NCI-H82 treated with DMSO at 0.1 percent for 48 hours (cell line): ENCODE measurements around the gene RANBP3L.
A peak's percentile ranks its signal among the peaks of the same experiment; 100 is the strongest.
"Not testable (repeated sequence)": the region's sequence is repeated elsewhere in the genome, so short reads cannot be mapped to it uniquely, and the experiment has no call there.

Source experiments
- DNase-seq: peaks from one replicate; lab custom pipeline; 2025; ENCODE audit not compliant: unreplicated experiment; lab: John Stamatoyannopoulos, UW

Gene RANBP3L

GRCh38 chr5:36214436-36214835 is 87.3 kb downstream of the RANBP3L start:
- no peak for DNase-seq

- no peak for DNase-seq
These were observed 92.0 kb downstream of the RANBP3L start for GRCh38 chr5:36209664-36210063.

- DNase-seq, result no peak
These were observed 92.9 kb downstream of the RANBP3L start for GRCh38 chr5:36208786-36209185.

GRCh38 chr5:36206913-36207312 is 94.8 kb downstream of the RANBP3L start:
- no peak for DNase-seq

GRCh38 chr5:36205329-36205728 is 96.4 kb downstream of the RANBP3L start:
- no peak for DNase-seq

- peak; percentile 3 for DNase-seq
These were observed 99.2 kb downstream of the RANBP3L start for GRCh38 chr5:36202521-36202961.

GRCh38 chr5:36200513-36200912 is 101.2 kb downstream of the RANBP3L start:
- no peak for DNase-seq

GRCh38 chr5:36199620-36200019 is 102.1 kb downstream of the RANBP3L start:
- DNase-seq, result no peak

- DNase-seq, result not testable (repeated sequence)
These were observed 102.9 kb downstream of the RANBP3L start for GRCh38 chr5:36198783-36199182.
